ENCODE results near the gene ZNF221.
A peak's percentile ranks its signal among the peaks of the same experiment; 100 is the strongest.
"Not testable (repeated sequence)": the region's sequence is repeated elsewhere in the genome, so short reads cannot be mapped to it uniquely, and the experiment has no call there.

Gene ZNF221

DNA sequence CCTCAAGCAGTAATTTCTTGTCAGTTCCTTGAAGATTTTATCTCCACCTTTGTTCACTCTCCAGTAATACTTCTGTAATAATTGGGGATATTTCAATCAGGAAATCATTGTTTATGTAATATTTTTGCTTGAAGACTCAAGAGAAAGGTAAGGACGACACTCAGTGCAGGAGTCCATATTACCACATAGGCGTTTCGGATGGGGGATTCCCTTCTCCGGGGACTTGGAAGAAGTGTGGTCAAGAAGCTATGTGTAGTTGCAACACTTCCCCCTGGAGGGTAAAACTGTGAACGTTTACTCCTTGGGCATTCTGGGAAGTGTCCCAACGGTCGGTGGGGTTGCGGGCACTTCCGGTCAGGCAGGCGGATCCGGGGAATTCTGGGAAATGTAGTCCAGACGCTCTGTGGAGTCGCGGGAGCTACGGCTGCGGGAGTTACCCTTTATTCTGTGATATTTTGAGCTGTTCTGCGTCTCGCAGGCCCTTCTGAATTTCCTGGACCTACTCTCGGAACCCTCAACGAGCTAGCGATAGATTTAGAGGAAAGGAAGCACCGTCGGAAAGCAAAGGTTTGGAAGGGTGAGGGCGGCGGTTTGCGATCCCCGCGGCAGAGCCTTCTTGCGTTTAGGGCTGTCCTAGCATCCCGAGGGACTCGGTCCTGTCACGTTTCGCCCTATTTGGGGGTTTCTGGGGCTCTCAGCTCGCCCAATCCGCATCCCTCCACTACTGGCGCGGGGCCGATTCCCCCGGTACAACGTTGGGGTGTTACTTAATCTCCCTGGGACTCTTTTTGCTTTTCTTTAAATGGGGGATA, at the start of gene ZNF221:
TSS of gene ZNF221 (plus strand) at position 395 of the 812 bp plus-strand sequence. CDS start 11,499 bp downstream, outside the sequence.
- DNase-seq, result peak; percentile 71

DNA sequence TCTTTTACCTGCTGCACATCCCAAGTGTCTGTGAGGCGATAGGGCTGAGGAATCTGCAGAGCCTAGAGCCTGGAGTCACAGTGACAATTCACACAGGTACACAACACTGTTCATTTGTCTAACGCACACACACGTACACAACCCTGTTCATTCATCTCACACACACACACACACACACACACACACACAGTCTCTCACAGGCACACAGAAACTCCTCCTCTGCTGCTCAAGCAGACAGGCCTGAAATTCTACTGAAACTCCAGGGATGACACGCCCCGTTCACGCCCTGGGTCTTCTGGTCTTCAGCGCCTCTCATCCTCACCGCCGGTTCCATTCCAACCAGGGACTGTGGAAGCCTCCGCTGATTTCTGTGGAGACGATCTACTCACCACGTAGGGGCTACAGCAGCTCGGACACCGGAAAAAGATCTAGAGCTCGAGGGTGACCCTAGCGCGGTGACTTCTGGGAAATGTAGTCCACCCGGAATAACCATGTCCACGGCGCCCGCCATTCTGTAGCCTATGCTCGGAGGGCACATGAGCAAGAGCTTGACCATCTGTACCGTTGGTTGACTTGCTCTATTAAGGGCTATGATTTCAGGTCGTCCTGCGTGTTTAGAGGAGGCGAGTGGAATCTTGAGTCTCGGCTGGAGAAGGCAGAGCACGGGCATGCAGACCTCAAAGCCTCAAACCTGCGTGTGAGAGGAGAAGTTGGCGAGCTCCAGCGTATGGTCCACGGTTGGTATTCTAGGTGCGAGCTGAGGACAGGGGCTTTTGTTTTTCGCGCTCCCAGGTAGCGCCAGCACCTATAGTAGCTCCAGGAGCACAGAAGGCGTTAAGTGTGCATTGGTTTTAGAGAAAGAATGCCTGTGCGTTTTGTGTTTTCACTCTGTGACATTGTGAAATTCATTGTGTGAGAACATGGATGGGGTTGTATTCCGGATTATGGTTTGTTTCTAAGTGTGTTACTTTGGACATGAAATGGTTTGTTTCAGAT, 49.3 kb upstream of the ZNF221 start:
- DNase-seq, result peak; percentile 40

DNA sequence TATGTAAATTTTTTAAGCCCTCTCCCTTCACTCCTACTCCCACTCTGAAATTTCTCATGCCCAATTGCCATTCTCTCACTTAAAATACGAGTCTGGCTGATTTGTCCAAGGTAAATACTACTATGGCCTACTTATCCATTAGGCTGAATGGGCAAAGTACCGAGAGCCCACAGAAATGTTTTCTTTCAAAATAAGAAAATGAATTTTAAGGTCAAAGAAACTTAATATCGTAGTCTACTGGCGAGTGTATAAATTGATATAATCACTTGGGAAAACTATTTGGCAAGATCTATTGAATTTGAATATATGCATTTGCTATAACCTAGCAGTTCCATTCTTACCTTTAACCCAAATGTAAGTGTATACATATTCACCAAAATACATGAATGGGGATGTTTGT, 48.6 kb upstream of the ZNF221 start:
- DNase-seq, result no peak

DNA sequence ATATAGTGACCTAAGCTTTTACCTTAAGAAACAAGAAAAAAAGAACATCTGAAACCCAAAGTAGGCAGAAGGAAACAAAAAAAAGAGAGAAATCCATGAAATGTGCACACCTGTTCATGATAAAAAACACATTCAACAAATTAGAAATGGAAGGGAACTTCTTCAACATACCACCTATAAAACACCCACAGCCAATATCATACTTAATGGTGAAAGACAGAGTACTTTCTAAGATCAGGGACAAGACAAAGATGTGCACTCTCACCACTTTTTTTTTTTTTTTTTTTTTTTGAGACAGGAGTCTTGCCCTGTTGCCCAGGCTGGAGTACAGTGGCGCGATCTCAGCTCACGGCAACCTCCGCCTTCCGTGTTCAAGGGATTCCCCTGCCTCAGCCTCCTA, 45.1 kb upstream of the ZNF221 start:
- no peak for DNase-seq

DNA sequence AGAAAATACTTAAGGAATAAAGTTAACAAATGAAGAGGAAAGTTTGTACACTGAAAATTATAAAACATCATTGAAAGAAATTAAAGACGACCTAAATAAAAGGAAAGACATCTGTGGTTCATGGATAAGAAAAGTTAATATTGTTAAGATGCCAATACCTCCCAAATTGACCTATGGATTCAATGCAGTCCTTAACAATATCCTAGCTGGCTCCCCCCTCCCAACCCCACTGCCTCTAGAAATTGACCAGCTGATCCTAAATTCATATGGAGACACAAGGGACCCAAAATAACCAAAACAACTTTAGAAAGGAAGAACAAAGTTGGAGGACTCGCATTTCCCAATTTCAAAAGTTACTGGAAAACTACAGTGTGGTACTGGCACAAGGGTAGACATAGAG, 44.3 kb upstream of the ZNF221 start:
- no peak for DNase-seq

DNA sequence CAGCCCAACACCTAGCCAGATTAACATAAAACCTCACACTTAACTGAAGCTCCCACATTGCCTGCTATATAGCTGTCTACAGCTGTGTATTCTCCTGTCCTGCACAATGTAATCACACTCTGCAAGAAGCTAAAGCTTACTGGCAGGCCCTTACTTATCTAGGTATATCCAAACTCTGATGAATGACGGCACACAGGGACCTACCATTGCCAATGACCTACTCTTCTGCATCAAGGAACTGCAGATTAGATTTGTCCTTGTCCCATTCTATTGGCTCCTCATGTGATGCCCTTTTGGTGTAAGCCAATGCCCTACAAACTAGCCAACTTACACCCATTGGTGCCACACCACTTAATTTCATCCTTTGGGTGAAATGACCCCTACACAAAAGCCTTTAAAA, 42.4 kb upstream of the ZNF221 start:
- DNase-seq, result no peak

DNA sequence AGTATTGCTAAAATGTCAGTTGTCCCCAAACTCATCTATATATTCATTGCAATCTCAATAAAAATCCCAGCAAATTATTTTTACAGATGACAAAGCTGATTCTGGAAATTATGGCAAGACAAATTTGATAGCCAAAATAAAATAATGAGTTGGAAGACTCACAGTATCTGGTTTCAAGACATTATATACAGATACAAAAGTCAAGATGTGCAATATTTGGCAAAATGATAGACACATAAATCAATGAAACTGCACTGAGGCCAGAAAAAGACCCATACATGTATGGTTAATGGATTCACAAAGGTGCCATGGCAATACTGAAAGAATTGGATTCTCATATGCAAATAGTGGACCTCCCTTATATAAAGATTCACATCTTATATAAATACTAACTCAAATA, 40.1 kb upstream of the ZNF221 start:
- DNase-seq, result no peak

DNA sequence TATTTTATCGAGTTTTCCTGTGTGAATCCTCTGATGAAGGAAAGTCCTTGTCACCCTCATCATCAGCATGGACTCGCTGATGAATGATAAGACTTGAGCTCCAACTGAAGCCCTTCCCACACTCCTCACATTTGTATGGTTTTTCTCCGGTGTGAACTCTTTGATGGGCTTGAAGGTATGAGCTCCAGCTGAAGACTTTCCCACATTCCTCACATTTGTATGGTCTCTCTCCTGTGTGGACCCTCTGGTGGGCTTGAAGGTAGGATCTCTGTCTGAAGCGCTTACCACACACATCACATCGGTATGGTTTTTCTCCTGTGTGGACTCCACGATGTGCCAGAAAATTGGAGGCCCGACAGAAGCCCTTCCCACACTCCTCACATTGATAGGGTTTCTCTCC, 37.6 kb upstream of the ZNF221 start:
- DNase-seq, result no peak

DNA sequence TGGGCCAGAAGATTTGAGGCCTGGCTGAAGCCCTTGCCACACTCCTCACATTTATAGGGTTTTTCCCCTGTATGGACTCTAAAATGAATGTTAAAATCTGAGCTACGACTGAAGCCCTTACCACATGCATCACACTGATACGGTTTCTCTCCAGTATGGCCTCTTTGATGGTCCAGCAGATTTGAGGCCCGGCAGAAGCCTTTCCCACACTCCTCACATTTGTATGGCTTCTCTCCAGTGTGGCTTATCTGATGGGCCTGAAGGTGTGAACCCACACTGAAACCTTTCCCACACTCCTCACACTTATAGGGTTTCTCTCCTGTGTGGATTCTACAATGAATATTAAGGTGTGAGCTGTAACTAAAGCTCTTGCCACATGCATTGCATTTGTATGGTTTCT, 37.0 kb upstream of the ZNF221 start:
- no peak for DNase-seq

DNA sequence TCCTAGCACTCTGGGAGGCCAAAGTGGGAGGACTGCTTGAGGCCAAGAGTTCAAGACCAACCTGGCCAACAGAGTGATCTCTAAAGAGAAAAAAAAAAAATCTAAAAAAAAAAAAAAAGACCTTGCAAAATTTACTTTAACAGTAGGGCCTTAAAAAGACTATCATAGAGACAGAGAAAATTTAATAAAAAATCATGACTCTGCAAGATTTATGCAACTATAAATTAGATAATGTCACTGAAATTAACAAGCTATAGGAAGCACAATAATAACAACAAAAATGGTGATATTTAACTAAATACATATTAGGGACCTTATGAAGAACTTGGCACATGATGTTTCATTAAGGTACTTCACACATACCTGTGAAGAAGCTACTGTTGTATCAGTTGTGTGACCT, 27.2 kb upstream of the ZNF221 start:
- DNase-seq, result no peak

DNA sequence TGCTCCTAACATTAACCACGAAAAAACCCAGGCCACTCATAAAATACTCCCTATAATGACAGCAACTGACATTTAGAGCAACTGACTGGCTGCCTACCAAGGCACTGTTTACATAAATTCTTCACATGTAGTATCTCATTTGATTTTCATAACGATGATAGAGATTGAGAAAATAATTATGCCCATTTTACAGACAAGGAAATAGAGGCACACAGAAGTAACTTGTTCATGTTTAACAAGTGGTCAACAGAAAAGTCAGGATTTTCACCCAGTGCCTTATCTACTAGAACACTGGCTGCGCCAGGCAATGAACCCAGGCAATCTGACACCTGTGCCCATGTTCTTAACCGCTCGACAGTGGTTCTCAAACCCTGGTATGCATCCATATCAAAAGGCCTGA, 22.2 kb upstream of the ZNF221 start:
- no peak for DNase-seq

DNA sequence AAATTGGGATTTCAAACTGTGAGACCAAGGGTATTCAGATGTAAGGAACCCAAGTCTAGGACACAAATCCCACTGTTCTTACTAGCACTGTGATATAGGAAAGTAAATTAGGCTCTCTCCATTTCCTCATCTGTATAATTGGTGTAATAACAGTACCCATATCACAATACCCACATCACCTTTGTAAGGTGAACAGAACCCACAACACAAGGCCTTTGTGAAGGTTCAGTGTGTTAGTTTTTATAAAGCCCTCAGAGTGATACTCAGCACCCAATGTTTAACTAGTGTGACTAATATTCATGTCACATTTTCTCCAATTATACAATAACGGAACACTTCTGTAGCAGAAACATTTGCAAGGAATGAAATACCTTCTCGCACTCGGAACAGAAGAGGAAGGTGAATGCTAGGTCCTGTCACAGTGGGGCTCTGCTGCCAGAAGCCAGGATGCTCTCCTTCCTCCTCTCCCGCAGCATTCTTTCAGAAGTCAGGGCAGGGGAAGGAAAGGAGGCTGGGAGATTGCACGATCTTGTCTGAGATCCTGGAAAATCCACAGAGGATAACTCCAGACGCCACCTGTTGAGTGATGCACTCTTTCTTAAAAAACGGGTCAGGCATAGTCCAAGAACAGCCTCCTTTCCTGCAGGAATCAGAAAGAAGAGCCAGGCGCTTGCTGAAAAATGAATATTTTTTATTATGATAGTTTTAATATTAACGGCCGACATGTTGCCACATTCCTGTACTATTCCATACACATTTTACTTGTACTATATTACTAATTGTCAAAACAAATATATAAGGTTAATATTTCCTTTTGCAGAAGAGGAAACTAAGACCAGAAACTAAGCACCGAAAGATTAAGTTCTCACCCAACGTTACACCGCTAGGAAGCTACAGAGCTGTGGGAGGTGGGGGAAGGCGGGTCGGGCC, 16.7 kb upstream of the ZNF221 start:
- DNase-seq, result no peak

DNA sequence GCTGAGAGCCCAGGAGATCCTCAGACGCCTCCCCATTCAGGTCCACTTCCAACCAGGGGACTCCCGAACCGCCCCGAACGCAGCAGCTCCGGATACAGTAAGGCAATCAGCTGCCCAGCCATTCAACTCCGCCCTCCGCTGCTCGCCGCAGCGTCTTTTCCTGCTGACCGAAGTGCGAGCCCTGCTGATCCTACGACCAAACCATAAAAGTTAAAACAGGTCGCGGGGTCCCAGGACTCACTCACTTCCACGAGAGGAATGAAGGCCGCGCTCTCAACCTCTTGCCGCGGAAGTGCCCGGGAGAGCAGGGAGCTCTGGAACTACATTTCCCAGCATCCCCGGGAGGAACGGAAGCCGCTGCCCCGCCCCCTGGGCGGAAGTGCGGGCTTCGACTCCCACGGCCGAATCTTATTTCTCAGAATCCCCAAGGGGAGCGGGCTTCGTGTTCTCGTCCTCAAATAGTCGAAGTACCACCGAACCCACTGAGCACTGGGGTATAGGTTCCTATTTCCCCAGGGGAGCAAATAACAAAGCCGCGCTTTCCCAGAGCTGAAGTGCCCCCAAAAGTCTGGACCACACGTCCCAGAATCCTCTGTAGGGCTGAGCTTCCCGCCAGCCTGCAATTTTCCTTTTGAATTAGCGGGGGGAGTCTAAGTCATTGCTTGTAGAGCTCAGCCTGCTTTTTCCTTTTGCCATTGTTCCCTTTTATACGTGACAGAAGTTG, 15.9 kb upstream of the ZNF221 start, which contains the start of gene ZNF45:
TSS of gene ZNF45 (minus strand) at position 298 of the 724 bp plus-strand sequence. CDS start 13,097 bp downstream, outside the sequence.
- DNase-seq, result peak; percentile 40

DNA sequence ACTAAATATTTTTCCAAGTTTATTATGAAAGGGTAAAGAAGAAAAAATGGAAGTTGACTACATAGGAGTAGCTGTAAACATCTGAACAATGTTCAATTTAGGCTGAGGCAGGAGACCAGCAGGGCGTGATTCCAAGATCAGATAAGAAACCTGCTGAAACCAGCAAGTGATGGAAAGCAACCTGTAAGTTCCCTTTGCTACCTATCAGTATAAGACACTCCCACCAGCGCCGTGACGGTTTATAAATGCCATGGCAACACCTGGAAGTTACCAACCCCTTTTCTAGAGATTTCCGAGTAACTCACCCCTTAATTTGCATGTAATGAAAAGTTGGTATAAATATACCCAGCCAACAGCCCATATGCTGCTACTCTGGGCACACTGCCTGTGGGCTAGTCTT, 14.8 kb upstream of the ZNF221 start:
- DNase-seq, result no peak

DNA sequence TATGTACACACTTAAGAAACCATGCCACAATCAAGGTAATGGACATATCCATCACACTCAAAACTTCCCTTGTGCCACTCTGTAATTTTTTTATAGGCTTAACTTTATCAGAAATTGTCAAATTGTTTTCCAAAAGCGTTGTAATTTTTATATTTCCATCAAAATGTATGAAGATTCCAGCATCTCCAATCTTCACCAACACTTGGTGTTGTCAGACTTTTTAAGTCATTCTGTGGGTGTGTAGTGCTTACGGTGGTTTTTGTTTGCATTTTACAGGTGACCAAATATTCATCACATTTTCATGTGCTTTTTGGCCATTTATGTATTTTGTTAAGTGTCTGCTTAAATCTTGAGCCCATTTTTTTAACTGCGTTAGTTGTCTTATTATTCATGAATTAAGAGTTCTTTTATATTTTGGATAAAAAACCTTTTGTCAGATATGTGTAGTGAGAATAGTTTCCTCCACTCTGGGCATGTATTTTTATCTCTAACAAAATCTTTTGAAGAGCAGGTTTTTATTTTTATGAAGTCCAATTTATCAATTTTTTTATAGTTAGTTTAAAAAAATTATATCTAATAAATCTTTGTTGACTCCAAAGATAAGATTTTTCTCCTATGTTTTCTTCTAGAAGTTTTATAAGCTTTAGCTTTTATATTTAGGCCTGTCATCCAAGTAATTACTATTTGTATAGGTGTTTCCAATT, 11.3 kb upstream of the ZNF221 start:
- no peak for DNase-seq

DNA sequence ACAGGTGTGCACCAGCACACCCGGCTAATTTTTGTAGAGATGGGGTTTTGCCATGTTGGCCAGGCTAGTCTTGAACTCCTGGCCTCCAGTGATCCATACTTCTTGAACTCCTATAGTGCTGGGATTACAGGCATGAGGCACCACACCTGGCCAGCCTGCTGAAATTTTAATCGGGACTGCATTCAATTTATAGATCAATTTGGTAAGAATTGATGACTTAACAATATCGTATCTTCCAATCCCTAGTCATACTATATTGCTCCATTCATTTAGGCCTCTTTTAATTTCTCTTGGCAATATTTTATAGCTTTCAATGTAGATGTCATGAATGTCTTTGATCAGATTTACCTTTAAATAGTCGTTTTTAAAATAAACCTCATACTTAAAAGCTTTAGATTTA, 10.3 kb upstream of the ZNF221 start:
- DNase-seq, result no peak

DNA sequence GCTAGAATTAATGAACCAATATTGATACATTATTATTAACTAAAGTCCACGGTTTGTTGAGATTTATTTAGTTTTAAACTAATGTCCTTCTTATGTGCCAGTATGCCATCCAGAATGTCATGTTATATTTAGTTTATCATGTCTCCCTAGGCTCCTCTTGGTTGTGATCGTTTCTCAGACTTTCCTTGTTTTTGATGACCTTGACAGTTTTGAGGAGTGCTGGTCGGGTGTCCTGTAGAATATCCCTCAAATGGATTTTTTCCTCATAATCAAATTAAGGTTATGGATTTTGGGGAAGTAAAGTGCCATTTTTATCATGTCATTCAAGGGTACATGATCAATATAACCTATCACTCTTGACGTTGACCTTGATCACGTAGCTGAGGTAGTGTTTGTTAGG, 9.8 kb upstream of the ZNF221 start:
- DNase-seq, result no peak

DNA sequence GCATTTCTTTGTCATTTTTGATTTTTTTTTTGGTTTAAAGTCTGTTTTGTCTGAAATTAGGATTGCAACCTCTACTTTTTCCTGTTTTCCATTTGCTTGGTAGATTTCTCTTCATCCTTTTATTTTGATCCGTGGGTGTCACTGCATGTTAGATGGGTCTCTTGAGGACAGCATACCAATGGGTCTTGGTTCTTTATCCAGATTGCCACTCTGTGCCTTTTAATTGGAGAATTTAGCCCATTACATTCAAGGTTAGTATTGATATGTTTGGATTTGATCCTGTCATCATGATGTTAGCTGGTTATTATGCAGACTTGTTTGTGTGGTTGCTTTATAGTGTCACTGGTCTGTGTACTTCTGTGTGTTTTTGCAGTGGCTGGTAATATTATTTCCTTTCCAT, 3.6 kb upstream of the ZNF221 start:
- not testable (repeated sequence) for DNase-seq

DNA sequence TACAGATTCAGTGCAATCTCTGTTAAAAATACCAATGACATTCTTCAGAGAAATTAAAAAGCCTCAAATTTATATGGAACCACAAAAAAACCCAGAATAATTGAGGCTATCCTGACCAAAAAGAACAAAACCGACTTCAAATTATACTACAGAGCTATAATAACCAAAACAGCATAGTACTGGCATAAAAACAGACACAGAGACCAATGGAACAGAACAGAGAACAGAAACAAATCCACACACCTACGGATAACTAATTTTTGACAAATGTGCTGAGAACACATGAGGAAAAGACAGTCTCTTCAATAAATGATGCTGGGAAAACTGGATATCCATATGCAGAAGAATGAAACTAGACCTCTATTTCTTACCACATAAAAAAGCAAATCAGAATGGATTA, 1.2 kb upstream of the ZNF221 start:
- DNase-seq, result not testable (repeated sequence)

DNA sequence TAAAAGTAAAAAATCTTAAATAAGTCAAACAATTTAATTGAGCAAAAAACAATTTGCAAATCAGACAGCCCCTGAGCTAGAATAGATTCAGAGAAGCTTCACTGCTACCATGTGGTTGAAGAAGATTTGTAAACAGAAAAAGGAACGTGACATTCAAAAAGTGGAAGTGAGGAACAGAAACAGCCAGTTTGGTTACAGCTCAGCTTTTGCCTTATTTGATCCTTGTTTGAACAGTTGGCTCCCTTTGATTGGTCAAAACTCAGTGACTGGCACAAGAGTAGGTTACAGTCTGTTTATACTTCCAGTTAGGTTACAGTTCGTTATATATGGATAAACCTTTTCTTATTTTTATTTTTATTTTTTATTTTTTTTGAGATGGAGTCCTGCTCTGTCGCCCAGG, 5.8 kb downstream of the ZNF221 start:
- no peak for DNase-seq

DNA sequence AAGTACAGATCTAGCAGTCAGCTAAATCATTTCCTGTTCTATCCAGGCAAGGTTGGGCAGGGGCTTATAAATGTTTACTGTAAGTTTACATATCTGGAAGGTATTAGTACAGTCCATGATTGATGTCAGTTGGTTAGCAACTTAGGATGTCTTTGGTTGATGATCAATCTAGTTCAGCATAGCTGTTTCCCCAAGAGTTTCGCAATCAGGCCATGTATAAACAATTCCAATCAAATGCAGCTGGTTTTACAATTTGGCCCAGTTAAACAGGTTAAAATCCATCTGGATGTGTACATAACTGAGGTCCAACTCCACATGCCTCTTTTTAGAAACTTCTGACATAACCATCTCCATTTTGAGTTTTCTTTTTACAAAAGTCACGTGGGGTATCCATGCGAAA, 6.9 kb downstream of the ZNF221 start:
- no peak for DNase-seq

Measured in NCI-H2081 treated with DMSO at 0.1 percent for 48 hours (cell line).